ENCODE measurements around the gene CASS4. TPM values are rescaled to one million over a fixed set of nuclear protein-coding genes. Genes with fewer than 3 reads are reported as not detected.
A peak's percentile ranks its signal among the peaks of the same experiment; 100 is the strongest.

The CASS4 gene
- total and polyA plus RNA-seq, 3 donors from 2014 or later: 0.79 to 1.8 (median 0.92) TPM

DNA sequence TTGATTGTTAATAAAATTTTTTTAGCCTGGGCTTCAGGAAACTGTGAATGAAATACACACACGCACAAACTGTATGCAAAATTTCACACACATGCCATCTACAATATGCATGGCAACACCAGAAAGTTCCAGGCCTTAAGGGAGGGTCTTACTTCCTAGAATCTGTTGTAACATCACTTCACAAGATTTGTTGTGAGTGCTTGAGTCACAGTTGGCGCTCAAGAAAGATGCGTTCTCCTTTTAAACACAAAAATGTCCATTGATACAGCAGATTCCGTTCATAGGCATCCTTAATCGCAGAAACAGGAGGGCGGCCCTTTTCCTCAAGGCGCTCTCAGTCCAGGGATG lies 55.9 kb downstream of the CASS4 start:
- H3K4me1 ChIP-seq: peaks cover 9% of the 10 kb centered on the region
- TF ChIP-seq, protein P1, sequence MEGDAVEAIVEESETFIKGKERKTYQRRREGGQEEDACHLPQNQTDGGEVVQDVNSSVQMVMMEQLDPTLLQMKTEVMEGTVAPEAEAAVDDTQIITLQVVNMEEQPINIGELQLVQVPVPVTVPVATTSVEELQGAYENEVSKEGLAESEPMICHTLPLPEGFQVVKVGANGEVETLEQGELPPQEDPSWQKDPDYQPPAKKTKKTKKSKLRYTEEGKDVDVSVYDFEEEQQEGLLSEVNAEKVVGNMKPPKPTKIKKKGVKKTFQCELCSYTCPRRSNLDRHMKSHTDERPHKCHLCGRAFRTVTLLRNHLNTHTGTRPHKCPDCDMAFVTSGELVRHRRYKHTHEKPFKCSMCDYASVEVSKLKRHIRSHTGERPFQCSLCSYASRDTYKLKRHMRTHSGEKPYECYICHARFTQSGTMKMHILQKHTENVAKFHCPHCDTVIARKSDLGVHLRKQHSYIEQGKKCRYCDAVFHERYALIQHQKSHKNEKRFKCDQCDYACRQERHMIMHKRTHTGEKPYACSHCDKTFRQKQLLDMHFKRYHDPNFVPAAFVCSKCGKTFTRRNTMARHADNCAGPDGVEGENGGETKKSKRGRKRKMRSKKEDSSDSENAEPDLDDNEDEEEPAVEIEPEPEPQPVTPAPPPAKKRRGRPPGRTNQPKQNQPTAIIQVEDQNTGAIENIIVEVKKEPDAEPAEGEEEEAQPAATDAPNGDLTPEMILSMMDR (IDR thresholded peaks at IDR 0.05): no peak
- no peak for TF ChIP-seq POLR2A (IDR thresholded peaks at IDR 0.05)
- no peak for DNase-seq
- peak overlapping the region; percentile 53 to 78 for H3K27ac ChIP-seq
- no peaks in the 10 kb centered on the region for H3K9me3 ChIP-seq
- H3K27me3 ChIP-seq: no peaks in the 10 kb centered on the region
- 5% methylated on average over 7 of the region's 7 CpGs for WGBS, 2 donors
- peak overlapping the region; percentile 70 to 86 for H3K4me3 ChIP-seq
- H3K36me3 ChIP-seq (ENCODE audit: low read depth, missing control alignments): no peaks in the 10 kb centered on the region
- intact Hi-C loops (cut with DNase I; ENCODE audit: low total_unique reads): no loop called here

DNA sequence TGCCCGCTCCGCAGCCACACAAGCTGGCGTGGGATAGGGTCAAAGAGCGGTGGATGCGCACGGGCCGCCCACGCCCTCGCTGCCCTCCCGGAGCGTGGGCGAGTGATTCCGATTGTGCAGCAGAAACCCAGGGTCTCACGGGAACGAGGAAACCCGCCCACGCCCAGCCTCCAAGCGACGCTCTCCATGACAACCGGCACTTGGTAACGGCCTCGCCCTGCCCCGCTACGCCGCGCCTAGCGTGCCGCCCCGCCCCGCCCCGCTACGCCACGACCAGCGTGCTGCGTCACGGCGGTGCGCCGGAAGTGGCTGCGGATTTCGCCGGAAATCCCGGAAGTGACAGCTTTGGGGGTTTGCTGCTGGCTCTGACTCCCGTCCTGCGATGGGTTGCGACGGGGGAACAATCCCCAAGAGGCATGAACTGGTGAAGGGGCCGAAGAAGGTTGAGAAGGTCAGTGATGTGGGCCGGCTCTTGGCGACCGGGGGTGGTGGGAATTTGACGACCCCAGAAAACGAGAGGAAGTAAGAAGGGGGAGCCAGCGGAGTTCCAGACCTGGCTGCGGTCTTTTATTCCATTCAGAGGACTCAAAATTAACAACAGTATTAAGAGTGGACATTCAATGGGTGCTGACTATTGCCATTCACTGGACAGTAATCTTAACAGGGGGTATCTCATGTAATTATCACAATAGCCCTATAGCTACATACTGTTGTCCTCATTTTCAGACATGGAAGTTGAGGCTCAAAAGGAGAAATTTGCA lies 56.4 kb downstream of the CASS4 start, which contains the start of gene RTF2:
Gene RTF2, plus strand, starts transcription at position 312 of the 761 bp plus-strand sequence. Its CDS starts 71 bp downstream, at position 383.
- Histone ChIP-seq H3K4me1 (peaks cover 9% of the 10 kb centered on the region), H3K9me3 (no peaks in the 10 kb centered on the region), H3K27me3 (no peaks in the 10 kb centered on the region), H3K36me3 (ENCODE audit: low read depth, missing control alignments) (no peaks in the 10 kb centered on the region), H3K4me3 (peak within 1 kb of the TSS; percentile 70 to 86), H3K27ac (peak within 1 kb of the TSS; percentile 75 to 78)
- intact Hi-C loops (cut with DNase I; ENCODE audit: low total_unique reads): no loop called here
- 0 to 1% methylated on average over 24 to 45 of the region's 55 CpGs for WGBS, 2 donors
- DNase-seq: peak; percentile 95
- TF ChIP-seq POLR2A (IDR thresholded peaks at IDR 0.05): no peak
- TF ChIP-seq, protein P1 (IDR thresholded peaks at IDR 0.05): no peak

DNA sequence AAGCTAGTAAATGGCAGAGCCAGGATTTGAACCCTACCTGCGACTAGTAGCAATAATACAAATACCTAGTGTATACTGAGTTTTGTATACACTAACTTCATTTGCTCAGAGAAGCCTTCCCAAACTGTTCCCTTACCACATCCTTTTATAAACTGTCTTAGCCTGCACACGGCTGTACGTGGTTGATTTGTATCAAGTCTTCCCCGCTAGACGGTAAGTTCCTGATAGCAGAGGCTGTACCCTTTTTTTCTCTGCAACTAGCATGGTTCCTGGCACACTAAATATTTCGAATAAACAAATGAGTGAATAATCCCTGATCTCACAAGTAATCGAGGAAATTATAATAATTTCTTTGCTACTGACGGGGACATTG lies 57.0 kb downstream of the CASS4 start:
- Histone ChIP-seq H3K27ac (peak overlapping the region; percentile 75 to 78), H3K9me3 (no peaks in the 10 kb centered on the region), H3K4me3 (peak overlapping the region; percentile 70 to 86), H3K36me3 (ENCODE audit: low read depth, missing control alignments) (no peaks in the 10 kb centered on the region), H3K4me1 (peaks cover 9% of the 10 kb centered on the region), H3K27me3 (no peaks in the 10 kb centered on the region)
- 13 to 14% methylated on average over 8 of the region's 8 CpGs for WGBS, 2 donors
- DNase-seq: no peak
- TF ChIP-seq, protein P1 (IDR thresholded peaks at IDR 0.05): no peak
- no peak for TF ChIP-seq POLR2A (IDR thresholded peaks at IDR 0.05)
- intact Hi-C loops (cut with DNase I; ENCODE audit: low total_unique reads): no loop called here

DNA sequence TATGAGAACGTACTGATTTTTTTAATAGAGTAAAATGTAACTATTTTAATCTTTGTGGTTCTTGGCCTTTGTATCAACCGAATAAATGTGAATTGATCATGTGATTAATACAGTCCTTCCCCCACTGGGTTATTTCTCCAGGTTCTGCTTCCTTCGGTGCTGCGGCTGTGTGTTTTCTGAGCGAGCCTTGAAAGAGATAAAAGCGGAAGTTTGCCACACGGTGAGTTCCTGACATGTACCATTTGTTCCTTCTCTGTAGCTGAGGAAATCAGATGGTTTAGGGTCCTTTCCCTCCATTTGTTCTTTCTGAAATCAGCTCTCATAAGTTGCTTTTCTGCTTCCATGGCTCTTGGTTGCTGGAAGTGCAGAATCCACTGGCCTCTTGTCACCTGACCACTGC lies 71.9 kb downstream of the CASS4 start:
- H3K9me3 ChIP-seq: no peaks in the 10 kb centered on the region
- TF ChIP-seq POLR2A (IDR thresholded peaks at IDR 0.05): no peak
- TF ChIP-seq, protein P1 (IDR thresholded peaks at IDR 0.05): no peak
- WGBS, 2 donors: 51 to 74% methylated on average over 7 of the region's 7 CpGs
- no peaks in the 10 kb centered on the region for H3K36me3 ChIP-seq (ENCODE audit: low read depth, missing control alignments)
- H3K27me3 ChIP-seq: no peaks in the 10 kb centered on the region
- intact Hi-C loops (cut with DNase I; ENCODE audit: low total_unique reads): no loop called here
- H3K4me3 ChIP-seq: no peak overlapping the region
- DNase-seq: peak; percentile 48
- H3K27ac ChIP-seq: peak overlapping the region; percentile 35 to 60
- H3K4me1 ChIP-seq: no peaks in the 10 kb centered on the region

DNA sequence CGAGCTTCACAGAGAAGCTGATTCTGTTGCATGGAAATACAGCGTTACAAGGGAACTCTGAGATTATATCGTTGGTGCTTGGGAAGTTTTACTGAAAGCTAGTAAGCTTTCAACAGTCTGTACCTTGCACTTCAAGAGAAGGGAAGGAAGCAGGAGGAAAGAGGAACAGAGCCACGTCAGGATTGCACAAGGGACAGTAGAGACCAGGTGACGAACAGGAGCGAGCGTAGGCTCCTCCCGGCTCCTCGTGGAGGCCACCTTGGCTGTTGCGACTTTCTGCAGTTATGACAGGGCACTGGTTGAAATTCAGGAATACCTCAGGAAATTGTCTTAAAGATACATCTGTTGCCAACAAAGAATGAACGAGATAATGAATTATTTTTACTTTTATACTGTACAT lies 75.2 kb downstream of the CASS4 start:
- 76 to 81% methylated on average over 11 of the region's 11 CpGs for WGBS, 2 donors
- no peak overlapping the region for H3K4me3 ChIP-seq
- TF ChIP-seq, protein P1 (IDR thresholded peaks at IDR 0.05): no peak
- no peak for TF ChIP-seq POLR2A (IDR thresholded peaks at IDR 0.05)
- H3K27me3 ChIP-seq: no peaks in the 10 kb centered on the region
- H3K4me1 ChIP-seq: no peaks in the 10 kb centered on the region
- no peak for DNase-seq
- intact Hi-C loops (cut with DNase I; ENCODE audit: low total_unique reads): no loop called here
- H3K9me3 ChIP-seq: no peaks in the 10 kb centered on the region
- H3K27ac ChIP-seq: no peak overlapping the region
- H3K36me3 ChIP-seq (ENCODE audit: low read depth, missing control alignments): no peaks in the 10 kb centered on the region
